ENCODE measurements around the gene ZFP64.
A peak's percentile ranks its signal among the peaks of the same experiment; 100 is the strongest.

ZFP64 gene

GRCh38 chr20:52168116-52168515 lies 23.5 kb downstream of the ZFP64 start (continued):
- TF ChIP-seq ZNF398 (tag by site-specific recombination; IDR thresholded peaks at IDR 0.05) (no peak), ZNF639 (tag by site-specific recombination; IDR thresholded peaks at IDR 0.05) (no peak), ZNF335 (tag by site-specific recombination; conservative IDR thresholded peaks at IDR 0.05) (no peak), SP2 (tag by site-specific recombination; IDR thresholded peaks at IDR 0.05) (no peak)

GRCh38 chr20:52167232-52167840 lies 24.2 kb downstream of the ZFP64 start:
- Histone ChIP-seq H3K4me1 (ENCODE audit: control insufficient read depth, insufficient read depth, low read length) (no peaks in the 10 kb centered on the region), H3K27ac (ENCODE audit: extremely low read depth, low read depth, low read length) (no peak overlapping the region), H3K4me3 (ENCODE audit: low read depth, low read length) (no peak overlapping the region), H3K9me3 (ENCODE audit: control insufficient read depth, insufficient read depth, low read depth, low read length) (no peaks in the 10 kb centered on the region), H3K36me3 (ENCODE audit: control insufficient read depth in 2 of 2, insufficient read depth in 1 of 2, low read length in 2 of 2) (peaks cover 8 to 62% of the 10 kb centered on the region in 2 experiments; a peak in 2 of 3 replicates)
- TF ChIP-seq YY1 (tag by site-specific recombination; IDR thresholded peaks at IDR 0.05) (no peak), ZNF426 (tag by site-specific recombination; IDR thresholded peaks at IDR 0.05) (no peak), GLI4 (tag by site-specific recombination; IDR thresholded peaks at IDR 0.05) (no peak), ZNF660 (tag by site-specific recombination; IDR thresholded peaks at IDR 0.05) (no peak), ZNF19 (tag by site-specific recombination; IDR thresholded peaks at IDR 0.05; ENCODE audit: low read depth) (no peak), ZNF37A (tag by site-specific recombination; IDR thresholded peaks at IDR 0.05) (no peak), ZNF184 (tag by site-specific recombination; IDR thresholded peaks at IDR 0.05) (no peak)
- ChIA-PET POLR2A (no interaction called here), CTCF (interaction anchor here (1.8 kb wide), 1 partner anchor 39 kb away, joined by 6 read pairs; no protein-coding TSS in a partner anchor)

- ChIA-PET CTCF (interaction anchor here (0.5 to 1.8 kb wide), 2 partner anchors 38 to 542 kb away, joined by 3 to 6 read pairs; no protein-coding TSS in a partner anchor), POLR2A (no interaction called here)
- Histone ChIP-seq H3K27ac (ENCODE audit: extremely low read depth, low read depth, low read length) (no peak overlapping the region), H3K4me1 (ENCODE audit: control insufficient read depth, insufficient read depth, low read length) (no peaks in the 10 kb centered on the region), H3K4me3 (ENCODE audit: low read depth, low read length) (no peak overlapping the region), H3K36me3 (ENCODE audit: control insufficient read depth in 2 of 2, insufficient read depth in 1 of 2, low read length in 2 of 2) (peaks cover 12 to 61% of the 10 kb centered on the region in 2 experiments; a peak in 2 of 3 replicates), H3K9me3 (ENCODE audit: control insufficient read depth, insufficient read depth, low read depth, low read length) (no peaks in the 10 kb centered on the region)
- no peak for TF ChIP-seq EGR2 (tag by site-specific recombination; IDR thresholded peaks at IDR 0.05; ENCODE audit: low read depth)
- TF ChIP-seq HOXC10 (CRISPR knock-in tag; IDR thresholded peaks at IDR 0.05) = no peak
- TF ChIP-seq ZNF239 (tag by site-specific recombination; IDR thresholded peaks at IDR 0.05) = no peak
- TF ChIP-seq, protein P1, sequence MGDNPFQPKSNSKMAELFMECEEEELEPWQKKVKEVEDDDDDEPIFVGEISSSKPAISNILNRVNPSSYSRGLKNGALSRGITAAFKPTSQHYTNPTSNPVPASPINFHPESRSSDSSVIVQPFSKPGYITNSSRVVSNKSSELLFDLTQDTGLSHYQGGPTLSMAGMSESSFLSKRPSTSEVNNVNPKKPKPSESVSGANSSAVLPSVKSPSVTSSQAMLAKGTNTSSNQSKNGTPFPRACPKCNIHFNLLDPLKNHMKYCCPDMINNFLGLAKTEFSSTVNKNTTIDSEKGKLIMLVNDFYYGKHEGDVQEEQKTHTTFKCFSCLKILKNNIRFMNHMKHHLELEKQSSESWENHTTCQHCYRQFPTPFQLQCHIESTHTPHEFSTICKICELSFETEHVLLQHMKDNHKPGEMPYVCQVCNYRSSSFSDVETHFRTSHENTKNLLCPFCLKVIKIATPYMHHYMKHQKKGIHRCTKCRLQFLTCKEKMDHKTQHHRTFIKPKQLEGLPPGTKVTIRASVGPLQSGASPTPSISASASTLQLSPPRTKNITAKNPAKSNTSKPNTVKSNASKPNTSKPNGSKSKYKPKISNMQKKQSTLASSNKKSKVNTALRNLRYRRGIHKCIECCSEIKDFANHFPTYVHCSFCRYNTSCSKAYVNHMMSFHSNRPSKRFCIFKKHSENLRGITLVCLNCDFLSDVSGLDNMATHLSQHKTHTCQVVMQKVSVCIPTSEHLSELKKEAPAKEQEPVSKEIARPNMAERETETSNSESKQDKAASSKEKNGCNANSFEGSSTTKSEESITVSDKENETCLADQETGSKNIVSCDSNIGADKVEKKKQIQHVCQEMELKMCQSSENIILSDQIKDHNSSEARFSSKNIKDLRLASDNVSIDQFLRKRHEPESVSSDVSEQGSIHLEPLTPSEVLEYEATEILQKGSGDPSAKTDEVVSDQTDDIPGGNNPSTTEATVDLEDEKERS (tag by site-specific recombination; IDR thresholded peaks at IDR 0.05) = 0 out of 2 replicates have a peak, but pooled peaks have one; percentile 45
Measured at GRCh38 chr20:52166150-52166549, 25.4 kb downstream of the ZFP64 start.

Data from HEK293 (cell line).